Endothelial cell of umbilical vein (primary cell): ENCODE measurements around the gene SBF1. TPM values are rescaled to one million over a fixed set of nuclear protein-coding genes. Genes with fewer than 3 reads are reported as not detected.

ENCODE experiments used
- BruUV-seq: library from RNA; stranded (reverse); fragments of 400-500 nt; replicated peaks from 2 replicates; lab custom pipeline; 2021; lab: Mats Ljungman, UMichigan
- CTCF ChIA-PET: fragments of 300-600, 350-600 bp; sonication (Branson Sonifier 250); formaldehyde crosslinking; loops from one replicate; lab custom pipeline; 2021; ENCODE audit warnings: antibody characterized with exemption, inconsistent platforms; lab: Charles Lee
- POLR2A ChIA-PET: fragments of 300-600, 350-600 bp; sonication (Branson Sonifier 250); formaldehyde crosslinking; loops from one replicate; lab custom pipeline; 2021; ENCODE audit warnings: antibody characterized with exemption, inconsistent platforms; lab: Charles Lee
- DNase-seq: peaks from one replicate; pipeline ENCODE4 v3.0.0-alpha.2; 2011; ENCODE audit warnings: low read depth, low spot score
- FAIRE-seq: peaks from 2 replicates; lab custom pipeline; 2011; peaks lifted over from hg19 to GRCh38; lab: Jason Lieb, UNC
- H2AFZ ChIP-seq: 2 replicates; pipeline ENCODE4 v1.6.0; 2012; ENCODE audit warnings: low read depth, low read length, control low read depth, inconsistent platforms
- H3K27ac ChIP-seq: 2 replicates; pipeline ENCODE4 v1.5.1; 2011; ENCODE audit warnings: low read depth, mild to moderate bottlenecking, control low read depth, low read length, moderate library complexity; ENCODE audit not compliant: insufficient read depth
- H3K27me3 ChIP-seq, 2 experiments: 2 replicates each; pipeline versions ENCODE4 v1.6.0 to v1.6.1; 2011; ENCODE audit warnings: low read length in 2 of 2, mixed read lengths in 1 of 2; ENCODE audit not compliant: control insufficient read depth in 2 of 2, insufficient read depth in 2 of 2
- H3K36me3 ChIP-seq, 2 experiments: 2 replicates in 1 of 2; 3 replicates in 1 of 2; pipeline ENCODE4 v1.5.1; 2011; ENCODE audit warnings: low read length in 2 of 2, mild to moderate bottlenecking in 1 of 2, moderate library complexity in 1 of 2; ENCODE audit not compliant: control insufficient read depth in 2 of 2, insufficient read depth in 2 of 2; ENCODE audit errors: extremely low read depth in 1 of 2
- H3K4me1 ChIP-seq: 3 replicates; pipeline ENCODE4 v1.5.1; 2011; ENCODE audit warnings: mild to moderate bottlenecking, low read length; ENCODE audit not compliant: control insufficient read depth, insufficient read depth; ENCODE audit errors: extremely low read depth
- H3K4me2 ChIP-seq: 2 replicates; pipeline ENCODE4 v1.6.1; 2011; ENCODE audit warnings: low read length, control low read depth, mixed read lengths; ENCODE audit not compliant: insufficient read depth
- H3K4me3 ChIP-seq, 3 experiments: fragments of 200-600 bp in 1 of 3; sonication (generic), shearing (Covaris generic) in 1 of 3; replicated peaks in 1 of 3; 2 replicates each; pipeline ENCODE4 v1.5.1; 2011 to 2016; ENCODE audit warnings: control low read depth in 3 of 3, low read length in 3 of 3, mild to moderate bottlenecking in 2 of 3, inconsistent platforms in 1 of 3, low read depth in 1 of 3, moderate library complexity in 1 of 3; ENCODE audit not compliant: insufficient read depth in 1 of 3
- H3K79me2 ChIP-seq: 2 replicates; pipeline ENCODE4 v1.6.0; 2012; ENCODE audit warnings: low read length, inconsistent platforms; ENCODE audit not compliant: control insufficient read depth, insufficient read depth
- H3K9ac ChIP-seq: replicated peaks from 2 replicates; pipeline ENCODE3; 2011; ENCODE audit warnings: low read length, control low read depth; ENCODE audit not compliant: insufficient read depth; ENCODE audit errors: extremely low read depth
- H3K9me1 ChIP-seq: replicated peaks from 3 replicates; pipeline ENCODE4 v1.6.0; 2011; ENCODE audit warnings: mild to moderate bottlenecking, low read length; ENCODE audit not compliant: control insufficient read depth, insufficient read depth; ENCODE audit errors: extremely low read depth
- H3K9me3 ChIP-seq: replicated peaks from 2 replicates; pipeline ENCODE4 v1.5.1; 2012; ENCODE audit warnings: low read length, inconsistent platforms; ENCODE audit not compliant: control insufficient read depth, insufficient read depth
- H4K20me1 ChIP-seq: replicated peaks from 2 replicates; pipeline ENCODE3; 2011; ENCODE audit warnings: mild to moderate bottlenecking, low read length; ENCODE audit not compliant: control insufficient read depth, insufficient read depth; ENCODE audit errors: extremely low read depth
- EZH2 ChIP-seq: IDR thresholded peaks from 2 replicates; pipeline ENCODE4 v1.6.1; 2012; ENCODE audit warnings: borderline replicate concordance, low read depth, mild to moderate bottlenecking, moderate library complexity, low read length, inconsistent platforms; ENCODE audit not compliant: severe bottlenecking
- FOS ChIP-seq: IDR thresholded peaks from 2 replicates; pipeline ENCODE4 v1.6.1; 2011; ENCODE audit warnings: mild to moderate bottlenecking, low read length, moderate library complexity, borderline replicate concordance; ENCODE audit not compliant: insufficient read depth
- GATA2 ChIP-seq: IDR thresholded peaks from 2 replicates; pipeline ENCODE4 v1.7.0; 2011; ENCODE audit warnings: low read depth, mild to moderate bottlenecking, moderate library complexity, mixed read lengths, low read length; ENCODE audit not compliant: insufficient read length, insufficient read depth
- JUN ChIP-seq: IDR thresholded peaks from 2 replicates; pipeline ENCODE4 v1.6.1; 2011; ENCODE audit warnings: borderline replicate concordance, low read depth; ENCODE audit not compliant: insufficient read length, insufficient read depth
- MAX ChIP-seq: IDR thresholded peaks from 2 replicates; pipeline ENCODE4 v1.6.1; 2011; ENCODE audit not compliant: insufficient read depth, insufficient read length
- MYC ChIP-seq: IDR thresholded peaks from one replicate; pipeline ENCODE4 v1.6.1; 2011; ENCODE audit warnings: mild to moderate bottlenecking, low read depth, low read length
- POLR2A ChIP-seq: IDR thresholded peaks from 2 replicates; pipeline ENCODE4 v1.6.1; 2012; ENCODE audit warnings: low read depth, mild to moderate bottlenecking, control low read depth, low read length
- POLR2AphosphoS5 ChIP-seq: IDR thresholded peaks from 2 replicates; pipeline ENCODE4 v1.6.1; 2012; ENCODE audit warnings: low read depth, mild to moderate bottlenecking, control low read depth, low read length, moderate library complexity; ENCODE audit not compliant: insufficient read depth
- dilution Hi-C: fragments of 300-500 bp; cut with MboI; formaldehyde crosslinking; loops from one replicate; pipeline ENCODE4 v1.15.0; 2019; ENCODE audit warnings: low sequenced_read_pairs; ENCODE audit not compliant: extremely low pct_ligation_motif_present
- intact Hi-C: fragments of 100-400 bp; cut with micrococcal nuclease; formaldehyde crosslinking; loops from one replicate; pipeline ENCODE4 v1.10.0; 2022
- polyA plus RNA-seq, 4 experiments: library from polyadenylated mRNA; depleted of rRNA in 3 of 4; stranded (reverse) in 3 of 4; unstranded in 1 of 4; fragments of >200 nt; gene quantifications; 2 replicates each; pipeline versions ENCODE4 v1.2.1 to v1.2.3, GENCODE V29; 2011 to 2012; ENCODE audit warnings: missing spikeins in 1 of 4
- total RNA-seq: library from RNA; stranded (reverse); gene quantifications from 2 replicates; pipeline ENCODE4 v1.2.3, GENCODE V29; 2021
- TF ChIP-seq, protein P1 (sequence below), 2 donors: IDR thresholded peaks; 1 replicate in 1 of 2; 2 replicates in 1 of 2; pipeline ENCODE4 v1.5.1; 2011; ENCODE audit warnings: low read length in 2 of 2, mild to moderate bottlenecking in 2 of 2, moderate library complexity in 2 of 2, control low read depth in 1 of 2, inconsistent platforms in 1 of 2, low read depth in 1 of 2; ENCODE audit not compliant: insufficient read depth in 1 of 2; ENCODE audit errors: extremely low read depth in 1 of 2

Gene SBF1
- total and polyA plus RNA-seq, 2 donors (not counting 3 experiments of a cell fraction or from before 2014, with no cell fraction given) = 36.3 to 68.6 TPM

DNA sequence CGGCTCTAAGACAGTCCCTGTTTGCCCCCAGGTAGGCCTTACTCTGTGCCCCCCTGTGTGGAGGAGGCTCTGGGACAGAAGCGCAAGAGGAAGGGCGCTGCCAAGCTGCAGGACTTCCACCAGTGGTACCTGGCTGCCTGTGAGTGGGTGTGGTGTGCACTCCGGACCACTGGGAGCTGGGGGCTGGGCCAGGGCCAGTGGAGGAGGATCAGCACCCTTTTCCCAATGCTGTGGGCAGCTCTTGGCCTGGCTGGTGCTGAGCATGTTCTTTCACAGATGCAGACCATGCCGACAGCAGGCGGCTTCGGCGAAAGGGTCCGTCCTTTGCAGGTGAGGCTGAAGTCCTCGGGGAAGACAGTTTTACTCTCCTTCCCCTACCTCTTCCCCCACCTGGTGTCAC lies 46.9 kb upstream of the SBF1 start:
- dilution Hi-C loops (no loop called here), intact Hi-C loops (no loop called here)
- no peaks in the 10 kb centered on the region for H3K9me1 ChIP-seq
- no peaks in the 10 kb centered on the region for H4K20me1 ChIP-seq
- H3K36me3 ChIP-seq = peaks cover 0 to 27% of the 10 kb centered on the region in 2 experiments
- no TSS peak for BruUV-seq
- DNase-seq (no peak), FAIRE-seq (no peak)
- H3K4me2 ChIP-seq = no peak overlapping the region
- CTCF ChIA-PET = no interaction called here
- POLR2A ChIA-PET = no interaction called here
- no peak overlapping the region for H3K9ac ChIP-seq
- no peak overlapping the region for H3K4me3 ChIP-seq
- no peak overlapping the region for H3K27ac ChIP-seq
- H3K9me3 ChIP-seq = no peaks in the 10 kb centered on the region
- no peaks in the 10 kb centered on the region for H3K27me3 ChIP-seq
- H3K4me1 ChIP-seq = peaks cover 11% of the 10 kb centered on the region
- peaks cover 10% of the 10 kb centered on the region for H3K79me2 ChIP-seq
- no peak overlapping the region for H2AFZ ChIP-seq
- TF ChIP-seq POLR2AphosphoS5 = no peak
- no peak for TF ChIP-seq EZH2
- TF ChIP-seq JUN = no peak
- no peak for TF ChIP-seq FOS
- TF ChIP-seq GATA2 = no peak
- no peak for TF ChIP-seq POLR2A
- TF ChIP-seq, protein P1, sequence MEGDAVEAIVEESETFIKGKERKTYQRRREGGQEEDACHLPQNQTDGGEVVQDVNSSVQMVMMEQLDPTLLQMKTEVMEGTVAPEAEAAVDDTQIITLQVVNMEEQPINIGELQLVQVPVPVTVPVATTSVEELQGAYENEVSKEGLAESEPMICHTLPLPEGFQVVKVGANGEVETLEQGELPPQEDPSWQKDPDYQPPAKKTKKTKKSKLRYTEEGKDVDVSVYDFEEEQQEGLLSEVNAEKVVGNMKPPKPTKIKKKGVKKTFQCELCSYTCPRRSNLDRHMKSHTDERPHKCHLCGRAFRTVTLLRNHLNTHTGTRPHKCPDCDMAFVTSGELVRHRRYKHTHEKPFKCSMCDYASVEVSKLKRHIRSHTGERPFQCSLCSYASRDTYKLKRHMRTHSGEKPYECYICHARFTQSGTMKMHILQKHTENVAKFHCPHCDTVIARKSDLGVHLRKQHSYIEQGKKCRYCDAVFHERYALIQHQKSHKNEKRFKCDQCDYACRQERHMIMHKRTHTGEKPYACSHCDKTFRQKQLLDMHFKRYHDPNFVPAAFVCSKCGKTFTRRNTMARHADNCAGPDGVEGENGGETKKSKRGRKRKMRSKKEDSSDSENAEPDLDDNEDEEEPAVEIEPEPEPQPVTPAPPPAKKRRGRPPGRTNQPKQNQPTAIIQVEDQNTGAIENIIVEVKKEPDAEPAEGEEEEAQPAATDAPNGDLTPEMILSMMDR (IDR thresholded peaks at IDR 0.05; ENCODE audit: extremely low read depth in 1 of 2, insufficient read depth in 1 of 2, low read depth in 1 of 2, low read length in 2 of 2) = no peak
- TF ChIP-seq MAX = no peak
- TF ChIP-seq MYC = no peak
